ENCODE measurements around the gene CREB3L1. TPM values are rescaled to one million over a fixed set of nuclear protein-coding genes. Genes with fewer than 3 reads are reported as not detected.
A peak's percentile ranks its signal among the peaks of the same experiment; 100 is the strongest.

CREB3L1 gene
- total and polyA plus RNA-seq, 4 experiments from 2014 or later: not detected

DNA sequence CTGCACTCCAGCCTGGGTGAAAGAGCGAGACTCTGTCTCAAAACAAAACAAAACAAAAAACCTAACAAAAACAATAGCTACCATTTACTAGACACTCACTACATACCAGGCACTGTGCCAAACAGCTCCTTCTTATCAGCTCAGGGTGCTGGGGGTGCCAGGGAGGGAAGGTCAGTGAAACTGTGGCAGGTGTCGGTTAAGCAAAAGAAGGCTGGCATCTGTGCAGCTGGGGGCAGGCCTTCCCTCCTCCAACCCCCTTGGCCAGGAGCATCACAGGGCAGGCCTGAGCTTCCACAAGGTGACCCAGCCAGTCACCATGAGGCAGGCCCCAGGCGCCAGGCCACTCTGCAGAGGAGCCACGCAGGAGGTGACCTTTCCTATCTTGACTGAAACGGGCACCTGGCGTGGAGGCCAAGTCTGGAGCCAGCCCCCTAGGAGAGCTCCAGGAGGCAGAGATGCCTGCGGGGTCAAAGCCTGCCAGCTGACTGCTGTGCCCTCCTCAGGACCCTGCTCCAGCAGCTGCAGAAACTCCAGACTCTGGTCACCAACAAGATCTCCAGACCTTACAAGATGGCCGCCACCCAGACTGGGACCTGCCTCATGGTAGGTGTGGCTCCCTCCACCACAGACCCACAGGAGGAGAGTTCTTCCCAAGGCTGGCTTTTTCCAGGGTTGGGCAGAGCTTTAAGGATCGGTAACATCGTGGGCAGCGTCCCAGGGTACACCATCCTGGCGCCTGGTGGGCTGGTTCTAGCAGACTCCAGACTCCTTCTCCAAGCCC lies 38.5 kb downstream of the CREB3L1 start:
- H3K9me3 ChIP-seq (ENCODE audit: control insufficient read depth in 1 of 2, low read length in 2 of 2): no peaks in the 10 kb centered on the region
- intact Hi-C loops (cut with micrococcal nuclease): loop anchor here (1.0 kb wide), 1 partner anchor 77 kb away; no protein-coding TSS in a partner anchor
- no peak overlapping the region for H3K27ac ChIP-seq (ENCODE audit: low read depth, low read length)
- H3K4me1 ChIP-seq (ENCODE audit: insufficient read depth, low read length): peaks cover 17% of the 10 kb centered on the region
- Mint-ChIP-seq H3K36me3 (no peaks in the 10 kb centered on the region), H3K9me3 (no peaks in the 10 kb centered on the region), H3K4me3 (no peak overlapping the region), H3K4me1 (peaks cover 13 to 28% (median 20%) of the 10 kb centered on the region in 4 donors), H3K27ac (no peak overlapping the region), H3K27me3 (no peaks in the 10 kb centered on the region)
- no peak overlapping the region for H3K4me3 ChIP-seq (ENCODE audit: low read length in 2 of 2)
- DNase-seq: no peak
- POLR2A ChIA-PET (ENCODE audit: partially characterized antibody): interaction anchor here (0.8 to 6.4 kb wide), 2 partner anchors 16 to 51 kb away, joined by 3 to 53 read pairs; no protein-coding TSS in a partner anchor
- CTCF ChIA-PET (ENCODE audit: partially characterized antibody): interaction anchor here (0.7 to 13.6 kb wide), 15 partner anchors 8 to 351 kb away, joined by 3 to 279 read pairs (median 4); no protein-coding TSS in a partner anchor
- no peaks in the 10 kb centered on the region for H3K36me3 ChIP-seq (ENCODE audit: insufficient read depth, low read length)
- no peaks in the 10 kb centered on the region for H3K27me3 ChIP-seq (ENCODE audit: insufficient read depth, low read length)

DNA sequence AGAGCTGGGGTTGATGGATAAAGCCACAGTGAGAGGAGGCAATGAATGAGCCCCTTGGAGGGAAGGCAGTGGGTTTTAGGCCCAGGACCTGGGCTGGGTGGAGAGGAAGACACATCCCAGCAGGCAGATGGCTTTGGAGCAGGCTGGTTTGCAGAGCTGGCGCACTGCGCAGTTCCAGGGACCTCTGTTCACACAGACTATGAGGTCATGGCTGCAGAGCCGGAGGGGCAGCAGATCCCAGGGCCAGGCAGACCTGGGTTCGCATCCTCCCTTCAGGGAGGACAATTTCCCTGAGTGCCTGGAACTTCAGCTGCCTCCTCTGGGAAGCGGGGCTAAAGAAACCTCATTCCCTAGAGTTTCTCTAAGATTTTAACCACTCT lies 41.6 kb downstream of the CREB3L1 start:
- intact Hi-C loops (cut with micrococcal nuclease): no loop called here
- Histone ChIP-seq H3K4me1 (ENCODE audit: insufficient read depth, low read length) (peaks cover 17% of the 10 kb centered on the region), H3K36me3 (ENCODE audit: insufficient read depth, low read length) (no peaks in the 10 kb centered on the region), H3K9me3 (ENCODE audit: control insufficient read depth in 1 of 2, low read length in 2 of 2) (no peaks in the 10 kb centered on the region), H3K27me3 (ENCODE audit: insufficient read depth, low read length) (no peaks in the 10 kb centered on the region), H3K27ac (ENCODE audit: low read depth, low read length) (no peak overlapping the region), H3K4me3 (ENCODE audit: low read length in 2 of 2) (no peak overlapping the region)
- Mint-ChIP-seq H3K36me3 (no peaks in the 10 kb centered on the region), H3K4me3 (peak overlapping the region in 5 of 8 donors; percentile 30 to 73 (median 67)), H3K4me1 (peaks cover 13 to 32% (median 20%) of the 10 kb centered on the region in 4 donors), H3K27me3 (no peaks in the 10 kb centered on the region), H3K9me3 (no peaks in the 10 kb centered on the region), H3K27ac (peak overlapping the region; percentile 7 to 86 (median 84))
- no peak for DNase-seq
- ChIA-PET CTCF (ENCODE audit: partially characterized antibody) (interaction anchor here (0.8 to 13.6 kb wide), 10 partner anchors 8 to 354 kb away, joined by 3 to 187 read pairs (median 4); no protein-coding TSS in a partner anchor), POLR2A (ENCODE audit: partially characterized antibody) (interaction anchor here (0.9 to 6.4 kb wide), 3 partner anchors 13 to 76 kb away, joined by 3 to 53 read pairs (median 3); partner anchors contain the start of gene DGKZ)

DNA sequence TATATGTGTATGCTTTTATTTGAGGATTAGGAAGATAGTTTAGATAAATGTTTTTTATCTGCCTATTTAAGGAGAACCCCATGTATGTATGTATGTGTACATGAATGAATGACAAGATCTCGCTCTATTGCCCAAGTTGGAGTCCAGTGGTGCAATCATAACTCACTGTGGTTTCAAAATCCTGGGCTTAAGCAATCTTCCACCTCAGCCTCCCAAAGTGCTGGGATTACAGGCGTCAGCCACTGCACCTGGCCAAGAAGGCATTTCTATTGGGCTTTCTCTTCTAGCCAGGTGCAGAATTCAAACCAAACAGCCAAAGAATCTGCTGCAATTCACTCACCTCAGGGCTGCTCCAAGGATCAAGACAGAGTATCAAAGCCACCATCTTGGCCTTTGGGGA lies 44.3 kb downstream of the CREB3L1 start:
- peaks cover 12% of the 10 kb centered on the region for H3K4me1 ChIP-seq (ENCODE audit: insufficient read depth, low read length)
- CTCF ChIA-PET (ENCODE audit: partially characterized antibody): interaction anchor here (1.2 to 4.2 kb wide), 3 partner anchors 9 to 84 kb away, joined by 3 to 24 read pairs (median 4); no protein-coding TSS in a partner anchor

DNA sequence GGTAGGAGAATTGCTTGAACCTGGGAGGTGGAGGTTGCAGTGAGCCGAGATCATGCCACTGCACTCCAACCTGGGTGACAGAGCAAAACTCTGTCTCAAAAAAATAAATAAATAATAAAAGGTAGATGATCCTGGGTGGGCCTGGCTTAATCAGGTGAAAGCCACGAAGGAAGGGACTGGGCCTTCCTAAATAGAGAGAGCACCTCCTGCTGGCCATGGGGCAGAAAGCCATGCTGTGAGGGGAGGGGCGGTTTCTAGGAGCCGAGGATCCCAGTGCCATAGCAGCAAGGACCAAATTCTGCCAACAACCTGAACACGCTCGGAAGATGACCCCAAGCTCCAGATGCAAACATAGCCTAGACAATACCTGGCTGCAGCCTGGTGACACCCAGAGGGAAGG lies 45.3 kb downstream of the CREB3L1 start:
- H3K4me3 Mint-ChIP-seq: no peak overlapping the region
- H3K4me1 Mint-ChIP-seq: peaks cover 14 to 33% (median 21%) of the 10 kb centered on the region in 4 donors
- no peaks in the 10 kb centered on the region for H3K36me3 Mint-ChIP-seq
- peaks cover 12% of the 10 kb centered on the region for H3K4me1 ChIP-seq (ENCODE audit: insufficient read depth, low read length)
- H3K27me3 ChIP-seq (ENCODE audit: insufficient read depth, low read length): no peaks in the 10 kb centered on the region
- no peak overlapping the region for H3K27ac ChIP-seq (ENCODE audit: low read depth, low read length)
- H3K4me3 ChIP-seq (ENCODE audit: low read length in 2 of 2): no peak overlapping the region
- no peaks in the 10 kb centered on the region for H3K27me3 Mint-ChIP-seq
- no peaks in the 10 kb centered on the region for H3K9me3 ChIP-seq (ENCODE audit: control insufficient read depth in 1 of 2, low read length in 2 of 2)
- no peaks in the 10 kb centered on the region for H3K36me3 ChIP-seq (ENCODE audit: insufficient read depth, low read length)
- ChIA-PET POLR2A (ENCODE audit: partially characterized antibody) (no interaction called here), CTCF (ENCODE audit: partially characterized antibody) (interaction anchor here (0.9 to 4.2 kb wide), 7 partner anchors 8 to 85 kb away, joined by 3 to 24 read pairs (median 3); no protein-coding TSS in a partner anchor)
- no peak overlapping the region for H3K27ac Mint-ChIP-seq
- intact Hi-C loops (cut with micrococcal nuclease): no loop called here
- DNase-seq: no peak
- H3K9me3 Mint-ChIP-seq: no peaks in the 10 kb centered on the region

More for the DNA sequence above, 44.3 kb downstream of the CREB3L1 start:
- no peak for DNase-seq
- Mint-ChIP-seq H3K27ac (no peak overlapping the region), H3K4me1 (peaks cover 12 to 32% (median 19%) of the 10 kb centered on the region in 4 donors), H3K9me3 (no peaks in the 10 kb centered on the region), H3K27me3 (no peaks in the 10 kb centered on the region), H3K4me3 (no peak overlapping the region), H3K36me3 (no peaks in the 10 kb centered on the region)
- intact Hi-C loops (cut with micrococcal nuclease): no loop called here
- no peaks in the 10 kb centered on the region for H3K9me3 ChIP-seq (ENCODE audit: control insufficient read depth in 1 of 2, low read length in 2 of 2)
- H3K4me3 ChIP-seq (ENCODE audit: low read length in 2 of 2): no peak overlapping the region
- no peak overlapping the region for H3K27ac ChIP-seq (ENCODE audit: low read depth, low read length)
- no peaks in the 10 kb centered on the region for H3K36me3 ChIP-seq (ENCODE audit: insufficient read depth, low read length)
- POLR2A ChIA-PET (ENCODE audit: partially characterized antibody): interaction anchor here (0.9 kb wide), 1 partner anchor 9 kb away, joined by 5 read pairs; no protein-coding TSS in a partner anchor
- H3K27me3 ChIP-seq (ENCODE audit: insufficient read depth, low read length): no peaks in the 10 kb centered on the region

DNA sequence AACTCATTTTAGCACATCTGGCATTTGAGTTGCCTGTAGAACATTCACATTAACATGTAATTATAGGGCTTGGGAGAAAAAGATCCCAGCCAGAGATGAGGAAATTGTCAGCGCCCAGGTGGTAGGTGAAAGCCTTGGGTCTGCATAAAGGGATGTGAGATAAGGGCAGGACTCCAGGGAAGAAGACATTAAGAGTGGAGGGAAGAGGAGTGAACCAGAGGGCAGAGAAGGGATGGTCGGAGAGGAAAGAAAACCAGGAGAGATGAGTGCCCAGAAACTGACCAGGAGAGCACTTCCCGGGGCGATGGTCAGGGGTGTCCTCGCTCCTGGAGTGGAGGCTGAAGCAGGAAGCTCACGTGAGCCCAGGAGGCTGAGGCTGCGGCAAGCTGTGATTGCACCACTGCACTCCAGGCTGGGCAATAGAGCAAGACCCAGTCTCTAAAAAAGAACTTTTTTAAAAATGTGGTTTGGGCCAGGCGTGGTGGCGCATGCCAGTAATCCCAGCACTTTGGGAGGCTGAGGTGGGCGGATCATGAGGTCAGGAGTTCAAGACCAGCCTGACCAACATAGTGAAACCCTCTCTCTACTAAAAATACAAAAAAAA lies 49.5 kb downstream of the CREB3L1 start:
- Mint-ChIP-seq H3K36me3 (peaks cover 0 to 3% of the 10 kb centered on the region in 2 donors), H3K27me3 (no peaks in the 10 kb centered on the region), H3K4me3 (no peak overlapping the region), H3K9me3 (no peaks in the 10 kb centered on the region), H3K27ac (peak overlapping the region in 3 of 7 donors; percentile 15 to 32 (median 32)), H3K4me1 (peaks cover 27 to 44% (median 33%) of the 10 kb centered on the region in 4 donors)
- ChIA-PET POLR2A (ENCODE audit: partially characterized antibody) (interaction anchor here (9.8 kb wide), 1 partner anchor 20 kb away, joined by 262 read pairs; the partner anchor contains the start of gene DGKZ), CTCF (ENCODE audit: partially characterized antibody) (interaction anchor here (1.2 to 11.9 kb wide), 2 partner anchors 15 to 25 kb away, joined by 3 to 187 read pairs; no protein-coding TSS in a partner anchor)
- Histone ChIP-seq H3K27me3 (ENCODE audit: insufficient read depth, low read length) (no peaks in the 10 kb centered on the region), H3K9me3 (ENCODE audit: control insufficient read depth in 1 of 2, low read length in 2 of 2) (no peaks in the 10 kb centered on the region), H3K4me3 (ENCODE audit: low read length in 2 of 2) (no peak overlapping the region), H3K4me1 (ENCODE audit: insufficient read depth, low read length) (peaks cover 27% of the 10 kb centered on the region), H3K27ac (ENCODE audit: low read depth, low read length) (no peak overlapping the region), H3K36me3 (ENCODE audit: insufficient read depth, low read length) (no peaks in the 10 kb centered on the region)
- DNase-seq: no peak
- intact Hi-C loops (cut with micrococcal nuclease): no loop called here

DNA sequence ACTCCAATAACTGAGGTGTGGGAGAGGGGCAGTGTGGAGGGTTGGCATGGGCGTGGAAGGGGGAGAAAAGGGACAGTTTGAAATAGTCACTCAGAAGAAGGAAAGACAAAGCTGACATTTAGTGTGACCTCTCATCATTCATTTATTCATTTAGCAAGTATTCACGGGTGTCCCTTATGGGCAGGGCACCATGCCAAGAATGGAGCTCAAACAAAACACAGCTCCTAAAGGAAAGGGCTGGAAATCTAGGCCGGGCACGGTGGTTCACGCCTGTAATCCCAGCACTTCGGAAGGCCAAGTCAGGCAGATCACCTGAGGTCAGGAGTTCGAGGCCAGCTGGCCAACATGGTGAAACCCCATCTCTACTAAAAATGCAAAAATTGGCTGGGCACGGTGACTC lies 50.4 kb downstream of the CREB3L1 start:
- H3K27me3 Mint-ChIP-seq: no peaks in the 10 kb centered on the region
- peaks cover 0 to 3% of the 10 kb centered on the region in 2 donors for H3K36me3 Mint-ChIP-seq

More for the DNA sequence above, 50.4 kb downstream of the CREB3L1 start:
- peaks cover 30 to 48% (median 36%) of the 10 kb centered on the region in 4 donors for H3K4me1 Mint-ChIP-seq
- Histone ChIP-seq H3K4me1 (ENCODE audit: insufficient read depth, low read length) (peaks cover 34% of the 10 kb centered on the region), H3K36me3 (ENCODE audit: insufficient read depth, low read length) (no peaks in the 10 kb centered on the region), H3K27me3 (ENCODE audit: insufficient read depth, low read length) (no peaks in the 10 kb centered on the region), H3K9me3 (ENCODE audit: control insufficient read depth in 1 of 2, low read length in 2 of 2) (no peaks in the 10 kb centered on the region), H3K4me3 (ENCODE audit: low read length in 2 of 2) (no peak overlapping the region), H3K27ac (ENCODE audit: low read depth, low read length) (no peak overlapping the region)
- POLR2A ChIA-PET (ENCODE audit: partially characterized antibody): interaction anchor here (9.8 kb wide), 1 partner anchor 19 kb away, joined by 262 read pairs; the partner anchor contains the start of gene DGKZ
- H3K9me3 Mint-ChIP-seq: no peaks in the 10 kb centered on the region
- CTCF ChIA-PET (ENCODE audit: partially characterized antibody): interaction anchor here (11.9 kb wide), 1 partner anchor 15 kb away, joined by 187 read pairs; no protein-coding TSS in a partner anchor
- no peak for DNase-seq
- intact Hi-C loops (cut with micrococcal nuclease): no loop called here
- H3K4me3 Mint-ChIP-seq: no peak overlapping the region
- H3K27ac Mint-ChIP-seq: no peak overlapping the region

Measured in CD4-positive, alpha-beta memory T cell (primary cell).